ENCODE measurements around the gene TGFBR2.
A peak's percentile ranks its signal among the peaks of the same experiment; 100 is the strongest.

The TGFBR2 gene

DNA sequence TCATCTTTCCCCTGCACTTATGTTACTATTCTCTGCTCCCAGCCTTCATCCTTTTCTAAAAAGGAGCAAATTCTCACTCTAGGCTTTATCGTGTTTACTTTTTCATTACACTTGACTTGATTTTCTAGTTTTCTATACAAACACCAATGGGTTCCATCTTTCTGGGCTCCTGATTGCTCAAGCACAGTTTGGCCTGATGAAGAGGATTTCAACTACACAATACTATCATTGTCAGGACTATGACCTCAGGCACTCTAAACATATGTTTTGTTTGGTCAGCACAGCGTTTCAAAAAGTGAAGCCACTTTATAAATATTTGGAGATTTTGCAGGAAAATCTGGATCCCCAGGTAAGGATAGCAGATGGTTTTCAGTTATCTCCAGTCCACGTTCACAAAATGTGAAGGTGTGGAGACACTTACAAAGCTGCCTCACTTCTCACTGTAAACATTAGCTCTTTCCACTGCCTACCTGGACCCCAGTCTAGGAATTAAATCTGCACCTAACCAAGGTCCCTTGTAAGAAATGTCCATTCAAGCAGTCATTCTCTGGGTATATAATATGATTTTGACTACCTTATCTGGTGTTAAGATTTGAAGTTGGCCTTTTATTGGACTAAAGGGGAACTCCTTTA is 86.2 kb downstream of the TGFBR2 start:
- DNase-seq (ENCODE audit: low spot score in 2 of 2) (no peak), ATAC-seq (ENCODE audit: low read depth) (no peak)
- no peaks in the 10 kb centered on the region for H3K9me3 Mint-ChIP-seq
- no peak overlapping the region for H3K4me3 Mint-ChIP-seq
- H3K36me3 Mint-ChIP-seq, result peaks cover 37% of the 10 kb centered on the region
- no peaks in the 10 kb centered on the region for H3K27me3 Mint-ChIP-seq
- peaks cover 50% of the 10 kb centered on the region for H3K4me1 Mint-ChIP-seq
- peak overlapping the region; percentile 73 for H3K27ac Mint-ChIP-seq

DNA sequence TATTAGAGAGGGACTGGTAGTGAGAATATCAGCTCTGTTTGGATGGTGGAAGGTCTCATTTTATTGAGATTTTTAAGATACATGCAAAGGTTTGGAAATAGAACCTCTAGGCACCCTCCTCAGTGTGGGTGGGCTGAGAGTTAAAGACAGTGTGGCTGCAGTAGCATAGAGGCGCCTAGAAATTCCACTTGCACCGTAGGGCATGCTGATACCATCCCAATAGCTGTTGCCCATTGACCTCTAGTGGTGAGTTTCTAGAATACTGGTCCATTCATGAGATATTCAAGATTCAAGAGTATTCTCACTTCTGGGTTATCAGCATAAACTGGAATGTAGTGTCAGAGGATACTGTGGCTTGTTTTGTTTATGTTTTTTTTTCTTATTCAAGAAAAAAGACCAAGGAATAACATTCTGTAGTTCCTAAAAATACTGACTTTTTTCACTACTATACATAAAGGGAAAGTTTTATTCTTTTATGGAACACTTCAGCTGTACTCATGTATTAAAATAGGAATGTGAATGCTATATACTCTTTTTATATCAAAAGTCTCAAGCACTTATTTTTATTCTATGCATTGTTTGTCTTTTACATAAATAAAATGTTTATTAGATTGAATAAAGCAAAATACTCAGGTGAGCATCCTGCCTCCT is 87.2 kb downstream of the TGFBR2 start:
- H3K4me3 Mint-ChIP-seq, result no peak overlapping the region

DNA sequence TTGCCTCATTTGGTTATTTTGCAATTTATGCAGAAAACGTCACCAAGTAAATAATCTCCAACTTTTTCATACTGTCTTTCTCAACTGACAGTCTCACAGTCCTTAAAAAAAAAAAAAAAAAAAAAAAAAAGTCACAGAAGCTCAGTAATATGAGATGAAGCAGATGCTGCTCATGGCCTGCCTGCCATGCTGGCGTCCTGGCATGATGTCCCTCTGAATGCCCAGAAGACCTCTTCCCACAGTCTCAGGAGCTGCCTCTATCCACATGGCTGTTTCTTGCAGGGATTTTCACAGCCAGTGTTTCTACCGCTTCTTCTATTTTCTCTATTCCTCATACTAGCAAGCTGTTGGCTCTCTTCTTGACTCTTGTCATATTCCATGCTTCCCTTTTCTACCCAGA is 87.7 kb downstream of the TGFBR2 start:
- no peak overlapping the region for H3K4me3 Mint-ChIP-seq
- no peaks in the 10 kb centered on the region for H3K9me3 Mint-ChIP-seq
- H3K36me3 Mint-ChIP-seq, result peaks cover 29% of the 10 kb centered on the region
- ATAC-seq (ENCODE audit: low read depth) (no peak), DNase-seq (ENCODE audit: low spot score in 2 of 2) (no peak)
- peaks cover 43% of the 10 kb centered on the region for H3K4me1 Mint-ChIP-seq
- no peak overlapping the region for H3K27ac Mint-ChIP-seq
- no peaks in the 10 kb centered on the region for H3K27me3 Mint-ChIP-seq

More for the DNA sequence above, 87.2 kb downstream of the TGFBR2 start:
- Mint-ChIP-seq H3K4me1 (peaks cover 47% of the 10 kb centered on the region), H3K27ac (peak overlapping the region; percentile 73), H3K27me3 (no peaks in the 10 kb centered on the region), H3K9me3 (no peaks in the 10 kb centered on the region), H3K36me3 (peaks cover 30% of the 10 kb centered on the region)
- ATAC-seq (ENCODE audit: low read depth) (peak; percentile 93), DNase-seq (ENCODE audit: low spot score in 2 of 2) (peak; percentile 28 to 60)

DNA sequence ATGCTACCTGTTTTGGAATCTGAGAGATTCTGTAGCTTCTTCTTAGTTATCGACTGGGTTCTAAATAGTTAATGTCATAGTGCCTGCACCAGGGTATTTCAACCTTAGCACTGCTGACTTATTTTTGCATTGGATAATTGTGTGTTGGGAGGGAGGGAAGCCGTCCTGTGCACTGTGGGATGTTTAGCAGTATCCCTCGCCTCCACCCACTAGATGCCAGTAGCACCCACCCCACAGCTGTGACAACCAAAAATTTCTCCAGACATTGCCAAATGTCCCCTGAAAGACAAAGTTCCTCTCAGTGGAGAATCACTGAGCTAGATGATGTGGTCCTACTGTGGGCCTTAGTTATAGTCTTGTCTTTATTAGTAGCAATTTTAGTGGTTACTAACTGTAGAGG is 88.3 kb downstream of the TGFBR2 start:
- peak overlapping the region; percentile 84 for H3K27ac Mint-ChIP-seq
- no peak overlapping the region for H3K4me3 Mint-ChIP-seq
- ATAC-seq (ENCODE audit: low read depth) (no peak), DNase-seq (ENCODE audit: low spot score in 2 of 2) (no peak)
- peaks cover 27% of the 10 kb centered on the region for H3K36me3 Mint-ChIP-seq
- peaks cover 41% of the 10 kb centered on the region for H3K4me1 Mint-ChIP-seq
- no peaks in the 10 kb centered on the region for H3K9me3 Mint-ChIP-seq
- no peaks in the 10 kb centered on the region for H3K27me3 Mint-ChIP-seq

DNA sequence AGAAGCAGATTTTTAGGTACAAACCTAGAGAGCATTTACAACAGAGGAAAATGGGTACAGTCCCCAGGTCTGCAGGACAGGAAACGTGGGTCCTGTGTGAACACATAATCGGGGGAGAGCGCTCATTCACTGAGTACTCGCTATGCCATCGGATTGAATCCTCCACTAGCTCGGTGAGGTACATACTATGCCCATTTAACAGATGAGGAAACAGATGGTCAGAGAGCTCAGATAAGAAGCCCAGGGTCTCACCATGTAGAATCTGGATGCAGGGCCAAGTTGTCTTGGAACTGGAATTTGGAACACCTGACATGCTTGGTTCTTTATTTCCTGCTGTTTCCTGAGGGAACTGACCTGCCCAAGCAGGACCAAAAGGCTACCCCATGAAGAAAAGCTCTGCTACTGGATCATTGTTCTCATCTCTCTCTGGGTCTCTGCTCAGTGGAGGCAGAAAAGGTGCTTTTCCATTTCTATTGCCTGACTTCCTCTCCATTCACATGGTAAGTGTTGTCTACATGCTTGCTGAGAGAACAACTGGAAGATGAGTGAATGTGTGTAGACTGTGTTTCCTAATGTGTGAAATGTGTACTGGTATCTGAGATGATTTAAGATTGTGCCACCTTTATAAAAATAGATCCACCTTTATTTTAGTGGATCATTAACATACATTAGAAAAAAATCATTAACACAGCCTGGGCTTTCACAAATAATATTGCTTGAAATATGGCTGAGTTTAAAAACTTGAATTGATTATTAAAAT is 89.1 kb downstream of the TGFBR2 start:
- no peak for ATAC-seq (ENCODE audit: low read depth)
- peaks cover 24% of the 10 kb centered on the region for H3K36me3 Mint-ChIP-seq
- H3K9me3 Mint-ChIP-seq, result no peaks in the 10 kb centered on the region
- H3K27me3 Mint-ChIP-seq, result no peaks in the 10 kb centered on the region
- DNase-seq (ENCODE audit: low spot score in 2 of 2), result no peak
- H3K27ac Mint-ChIP-seq, result peak overlapping the region; percentile 84
- no peak overlapping the region for H3K4me3 Mint-ChIP-seq
- H3K4me1 Mint-ChIP-seq, result peaks cover 37% of the 10 kb centered on the region

DNA sequence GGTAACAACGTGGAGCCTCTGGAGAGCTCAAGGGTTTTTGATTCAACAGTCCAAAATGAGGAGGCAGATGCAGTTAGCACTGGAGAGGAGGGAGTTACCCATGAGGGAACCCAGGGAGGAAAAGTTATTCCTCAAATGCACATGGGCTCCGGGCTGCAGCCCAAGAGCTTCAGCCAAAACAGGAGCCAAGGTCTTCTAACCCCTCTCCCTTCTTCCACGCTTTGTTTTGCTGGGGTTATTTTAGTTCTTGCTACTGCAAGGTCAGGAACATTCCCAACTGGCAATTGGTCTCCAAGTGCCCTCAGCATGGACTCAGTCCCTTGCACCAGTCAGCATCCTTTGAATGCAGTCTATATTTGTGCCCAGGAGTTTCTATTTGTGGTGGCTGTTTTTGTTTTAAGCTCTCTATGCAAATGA is 90.0 kb downstream of the TGFBR2 start:
- DNase-seq (ENCODE audit: low spot score in 2 of 2), result no peak

DNA sequence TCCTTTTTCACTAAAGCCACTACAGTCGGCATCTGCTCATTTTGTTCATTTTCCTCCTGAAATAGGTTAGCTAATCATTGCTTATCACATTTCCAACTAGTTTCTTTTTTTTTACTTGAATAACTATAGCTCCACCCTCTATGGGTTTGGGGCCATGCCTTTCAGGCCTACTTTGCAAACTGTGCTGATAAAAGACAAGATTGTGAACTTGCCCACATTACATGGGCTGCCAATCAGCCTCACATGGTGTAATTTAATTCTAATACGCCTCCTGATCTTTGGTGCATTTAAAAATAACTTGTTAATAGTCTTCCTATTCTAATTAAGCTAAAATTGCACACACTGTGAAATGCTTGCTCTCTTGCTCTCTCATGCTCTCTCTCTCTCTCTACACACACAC is 90.5 kb downstream of the TGFBR2 start:
- Mint-ChIP-seq H3K27me3 (no peaks in the 10 kb centered on the region), H3K4me3 (no peak overlapping the region), H3K27ac (no peak overlapping the region), H3K4me1 (peaks cover 28% of the 10 kb centered on the region), H3K9me3 (no peaks in the 10 kb centered on the region), H3K36me3 (peaks cover 20% of the 10 kb centered on the region)
- ATAC-seq (ENCODE audit: low read depth) (no peak), DNase-seq (ENCODE audit: low spot score in 2 of 2) (no peak)

More for the DNA sequence above, 90.0 kb downstream of the TGFBR2 start:
- Mint-ChIP-seq H3K4me1 (peaks cover 31% of the 10 kb centered on the region), H3K9me3 (no peaks in the 10 kb centered on the region), H3K27ac (peak overlapping the region; percentile 84), H3K27me3 (no peaks in the 10 kb centered on the region), H3K4me3 (no peak overlapping the region), H3K36me3 (peaks cover 20% of the 10 kb centered on the region)
- no peak for ATAC-seq (ENCODE audit: low read depth)

DNA sequence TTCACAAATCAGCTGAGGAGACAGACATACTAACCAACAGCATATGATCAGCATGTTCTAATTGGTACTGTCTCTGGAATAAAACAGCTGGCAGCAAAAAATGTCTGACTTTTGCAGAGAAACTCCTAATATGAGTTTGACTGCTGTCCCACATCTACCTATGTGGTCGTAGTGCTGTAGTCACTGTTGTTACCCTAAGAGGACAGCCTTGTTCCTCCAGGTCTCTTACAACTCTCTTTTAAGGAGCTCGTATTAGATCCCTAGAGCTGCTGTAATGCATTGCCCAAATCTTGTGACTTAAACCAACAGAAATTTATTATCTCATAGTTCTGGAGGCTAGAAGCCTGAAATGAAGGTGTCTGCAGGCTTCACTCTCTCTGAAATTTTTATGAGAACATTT is 92.1 kb downstream of the TGFBR2 start:
- Mint-ChIP-seq H3K27ac (no peak overlapping the region), H3K36me3 (peaks cover 19% of the 10 kb centered on the region), H3K4me3 (no peak overlapping the region), H3K27me3 (no peaks in the 10 kb centered on the region), H3K4me1 (peaks cover 22% of the 10 kb centered on the region), H3K9me3 (peaks cover 4% of the 10 kb centered on the region)
- ATAC-seq (ENCODE audit: low read depth) (no peak), DNase-seq (ENCODE audit: low spot score in 2 of 2) (no peak)

DNA sequence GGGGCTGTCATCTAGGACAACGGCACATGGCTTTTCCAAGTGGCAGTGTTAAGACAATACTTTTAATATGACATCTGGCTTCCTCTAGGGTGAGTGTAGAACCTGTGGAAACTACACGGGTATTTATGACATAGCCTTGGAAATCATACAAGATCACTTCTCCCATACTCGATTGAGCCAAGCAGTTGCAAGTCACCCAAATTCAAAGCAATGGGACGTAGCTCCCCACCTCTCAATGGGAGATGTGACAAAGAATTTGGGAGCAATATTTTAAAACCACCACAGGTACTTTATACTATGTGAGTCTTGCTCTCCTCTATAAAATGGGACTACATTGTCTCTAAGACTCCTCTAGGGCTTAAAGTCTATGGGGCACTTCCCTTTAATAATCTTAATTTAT is 93.5 kb downstream of the TGFBR2 start:
- no peak for ATAC-seq (ENCODE audit: low read depth)
- Mint-ChIP-seq H3K4me3 (no peak overlapping the region), H3K9me3 (peaks cover 4% of the 10 kb centered on the region), H3K4me1 (peaks cover 21% of the 10 kb centered on the region), H3K27ac (peak overlapping the region; percentile 68), H3K36me3 (peaks cover 15% of the 10 kb centered on the region), H3K27me3 (no peaks in the 10 kb centered on the region)
- no peak for DNase-seq (ENCODE audit: low spot score in 2 of 2)

DNA sequence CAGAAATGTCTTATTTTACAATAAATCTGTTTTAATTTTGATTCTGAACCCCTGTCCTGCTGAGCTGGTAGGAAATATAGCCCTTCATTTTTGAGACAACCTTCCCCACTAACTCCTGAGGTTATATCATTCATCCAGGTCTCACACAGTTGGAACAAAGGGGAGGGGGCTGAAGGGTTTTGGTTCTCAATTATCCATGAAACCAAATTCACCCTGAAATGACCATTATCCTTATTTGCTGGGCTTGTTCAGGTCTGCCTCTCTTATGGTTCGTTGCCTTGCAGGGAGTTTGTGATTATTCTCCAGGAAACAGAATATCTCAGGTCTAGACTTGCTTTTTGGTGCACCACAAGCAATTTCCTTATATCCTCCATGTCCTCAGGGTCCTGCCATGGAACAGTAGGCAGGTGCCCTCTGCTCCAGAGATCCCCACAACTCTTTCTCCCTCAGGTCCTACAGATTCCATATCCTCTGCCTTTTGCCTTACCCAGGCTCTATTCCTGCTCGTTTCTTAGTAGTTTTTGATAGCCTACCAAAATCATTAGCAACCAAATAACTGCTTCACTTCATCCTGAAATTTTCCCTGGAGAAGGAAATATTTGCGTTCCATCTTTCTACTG is 94.4 kb downstream of the TGFBR2 start:
- peaks cover 16% of the 10 kb centered on the region for H3K4me1 Mint-ChIP-seq

DNA sequence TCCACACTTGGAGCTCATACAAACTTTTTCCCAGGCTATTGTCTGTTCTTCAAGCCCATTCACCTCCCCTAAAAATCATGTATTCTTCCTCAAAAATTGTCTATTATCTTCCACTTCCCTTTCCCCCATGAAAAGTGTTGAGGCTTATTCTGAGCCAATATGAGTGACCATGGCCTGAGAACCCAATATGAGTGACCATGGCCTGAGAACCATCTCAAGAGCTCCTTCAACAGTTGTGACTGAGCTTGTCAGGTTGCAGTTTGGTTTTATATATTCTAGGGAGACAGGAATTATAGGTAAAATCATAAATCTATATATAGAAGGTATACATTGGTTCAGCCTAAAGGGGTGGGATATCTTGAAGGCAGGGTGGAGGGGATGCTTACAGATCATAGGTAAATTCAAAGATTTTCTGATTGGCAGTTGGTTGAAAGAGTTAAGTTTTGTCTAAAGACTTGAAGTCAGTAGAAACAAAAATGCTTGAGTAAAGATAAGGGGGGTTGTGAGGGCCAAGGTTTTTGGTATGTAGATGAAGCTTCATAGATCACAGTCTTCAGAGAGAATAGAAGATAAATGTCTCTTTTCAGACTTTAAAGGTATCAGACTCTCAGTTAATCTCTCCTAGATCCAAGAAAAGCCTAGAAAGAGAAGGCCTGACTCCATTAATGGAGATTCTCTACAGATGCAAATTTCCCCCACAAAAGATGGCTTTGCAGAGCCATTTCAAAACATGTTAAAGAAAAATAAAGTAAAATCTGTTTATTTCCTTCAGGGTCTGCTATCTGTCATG is 95.8 kb downstream of the TGFBR2 start:
- no peak overlapping the region for H3K4me3 Mint-ChIP-seq
- ATAC-seq (ENCODE audit: low read depth) (no peak), DNase-seq (ENCODE audit: low spot score in 2 of 2) (no peak)
- peaks cover 5% of the 10 kb centered on the region for H3K4me1 Mint-ChIP-seq
- peaks cover 9% of the 10 kb centered on the region for H3K36me3 Mint-ChIP-seq
- peaks cover 4% of the 10 kb centered on the region for H3K9me3 Mint-ChIP-seq
- no peaks in the 10 kb centered on the region for H3K27me3 Mint-ChIP-seq
- no peak overlapping the region for H3K27ac Mint-ChIP-seq

More for the DNA sequence above, 94.4 kb downstream of the TGFBR2 start:
- H3K4me3 Mint-ChIP-seq, result no peak overlapping the region
- no peak for DNase-seq (ENCODE audit: low spot score in 2 of 2)
- ATAC-seq (ENCODE audit: low read depth), result no peak
- no peaks in the 10 kb centered on the region for H3K27me3 Mint-ChIP-seq
- H3K27ac Mint-ChIP-seq, result peak overlapping the region; percentile 68
- peaks cover 9% of the 10 kb centered on the region for H3K36me3 Mint-ChIP-seq
- H3K9me3 Mint-ChIP-seq, result peaks cover 4% of the 10 kb centered on the region

DNA sequence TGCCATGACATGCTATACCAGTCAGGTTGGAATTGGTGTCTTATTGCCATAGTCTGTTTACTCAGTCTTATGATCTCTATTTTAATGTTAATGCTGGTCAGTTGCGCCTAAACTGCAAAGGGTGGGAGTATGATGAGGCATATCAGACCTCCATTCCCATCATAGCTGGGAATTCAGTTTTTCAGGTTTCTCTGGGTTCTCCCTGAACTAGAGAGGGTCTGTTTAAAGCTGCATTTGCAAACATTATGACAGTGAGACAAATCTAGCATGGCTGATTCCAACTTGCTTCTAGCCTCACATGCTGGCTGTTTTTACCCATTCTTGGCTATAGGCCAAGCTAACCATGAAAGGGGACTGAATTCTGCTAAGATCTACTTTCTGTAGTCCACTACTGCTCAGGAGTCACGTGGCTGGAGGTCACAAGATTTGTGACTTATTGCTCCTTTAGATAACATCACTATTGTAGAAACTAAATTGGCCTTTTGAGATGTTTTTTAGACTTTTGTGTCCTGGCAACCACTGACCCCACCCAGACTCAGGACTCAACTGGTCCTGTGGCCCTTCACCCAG is 96.5 kb downstream of the TGFBR2 start:
- H3K36me3 Mint-ChIP-seq, result peaks cover 9% of the 10 kb centered on the region
- no peak overlapping the region for H3K4me3 Mint-ChIP-seq
- DNase-seq (ENCODE audit: low spot score in 2 of 2) (no peak), ATAC-seq (ENCODE audit: low read depth) (no peak)
- H3K9me3 Mint-ChIP-seq, result peaks cover 4% of the 10 kb centered on the region
- H3K27me3 Mint-ChIP-seq, result no peaks in the 10 kb centered on the region
- H3K27ac Mint-ChIP-seq, result peak overlapping the region; percentile 58
- peaks cover 2% of the 10 kb centered on the region for H3K4me1 Mint-ChIP-seq
